Common myeloid progenitor, CD34-positive (primary cell): ENCODE data around the gene SERGEF.

Experiments
- CTCF ChIA-PET: fragments of 350-600 bp; sonication (Branson Sonifier 250); formaldehyde crosslinking; loops from one replicate; lab custom pipeline; 2021; ENCODE audit warnings: antibody characterized with exemption; lab: Charles Lee
- POLR2A ChIA-PET: fragments of 350-600 bp; sonication (Branson Sonifier 250); formaldehyde crosslinking; loops from one replicate; lab custom pipeline; 2021; ENCODE audit warnings: antibody characterized with exemption; lab: Charles Lee
- DNase-seq, 3 donors: peaks; one replicate each; pipeline versions ENCODE4 v3.0.0 to v3.0.0-alpha.2; 2013
- H3K27ac ChIP-seq, 2 experiments: 1 replicate in 1 of 2; 2 replicates in 1 of 2; pipeline ENCODE4 v1.7.0; 2013; ENCODE audit warnings: inconsistent platforms in 2 of 2, low read length in 2 of 2, mild to moderate bottlenecking in 2 of 2, low read depth in 1 of 2, moderate library complexity in 1 of 2; ENCODE audit not compliant: severe bottlenecking in 2 of 2, insufficient read depth in 1 of 2, poor library complexity in 1 of 2
- H3K27me3 ChIP-seq, 5 experiments: replicated peaks in 2 of 5; 1 replicate in 3 of 5; 2 replicates in 2 of 5; pipeline versions ENCODE4 v1.6.1 to v1.7.0; 2013; ENCODE audit warnings: low read length in 4 of 5, mild to moderate bottlenecking in 2 of 5, moderate library complexity in 2 of 5, inconsistent platforms in 1 of 5; ENCODE audit not compliant: insufficient read depth in 5 of 5, control insufficient read depth in 4 of 5
- H3K36me3 ChIP-seq, 4 experiments: 1 replicate in 2 of 4; 2 replicates in 2 of 4; pipeline versions ENCODE4 v1.6.1 to v1.7.0; 2013; ENCODE audit warnings: low read length in 3 of 4, control low read depth in 1 of 4, mild to moderate bottlenecking in 1 of 4; ENCODE audit not compliant: control insufficient read depth in 4 of 4, insufficient read depth in 4 of 4
- H3K4me1 ChIP-seq, 4 experiments: 1 replicate in 3 of 4; 2 replicates in 1 of 4; pipeline versions ENCODE4 v1.6.1 to v1.7.1; 2013; ENCODE audit warnings: low read length in 3 of 4, mild to moderate bottlenecking in 3 of 4, control low read depth in 1 of 4, inconsistent platforms in 1 of 4, moderate library complexity in 1 of 4; ENCODE audit not compliant: control insufficient read depth in 4 of 4, insufficient read depth in 4 of 4; ENCODE audit errors: control extremely low read depth in 1 of 4
- H3K4me3 ChIP-seq, 7 experiments: 1 replicate in 4 of 7; 2 replicates in 3 of 7; pipeline versions ENCODE4 v1.5.1 to v1.7.0; 2013; ENCODE audit warnings: mild to moderate bottlenecking in 7 of 7, low read length in 6 of 7, moderate library complexity in 6 of 7, inconsistent platforms in 2 of 7, low read depth in 2 of 7, control low read depth in 1 of 7; ENCODE audit not compliant: insufficient read depth in 4 of 7, control insufficient read depth in 1 of 7; ENCODE audit errors: extremely low read depth in 1 of 7
- H3K9me3 ChIP-seq, 5 experiments: 1 replicate in 4 of 5; 2 replicates in 1 of 5; pipeline versions ENCODE4 v1.6.1 to v1.7.1; 2013; ENCODE audit warnings: low read length in 4 of 5, mild to moderate bottlenecking in 2 of 5, inconsistent platforms in 1 of 5, low read depth in 1 of 5, moderate library complexity in 1 of 5; ENCODE audit not compliant: control insufficient read depth in 4 of 5, insufficient read depth in 2 of 5; ENCODE audit errors: control extremely low read depth in 1 of 5
- WGBS: methylation state at CpG from one replicate; pipeline ENCODE4 v1.1.5; 2013; ENCODE audit not compliant: insufficient coverage; 5-methylcytosine and 5-hydroxymethylcytosine counted together

SERGEF gene

GRCh38 chr11:17936790-17937189, 76.1 kb downstream of the SERGEF start:
- Histone ChIP-seq H3K4me1 (peaks cover 0 to 2% (median 0%) of the 10 kb centered on the region in 4 experiments), H3K9me3 (no peaks in the 10 kb centered on the region), H3K4me3 (no peak overlapping the region), H3K27ac (no peak overlapping the region), H3K27me3 (no peaks in the 10 kb centered on the region), H3K36me3 (peaks cover 0 to 13% (median 5%) of the 10 kb centered on the region in 4 experiments)
- DNase-seq, result no peak
- no CpG with 5 or more reads among the region's 1 CpG for WGBS
- POLR2A ChIA-PET, result no interaction called here
- CTCF ChIA-PET, result no interaction called here

GRCh38 chr11:17934194-17934593, 78.7 kb downstream of the SERGEF start:
- Histone ChIP-seq H3K27me3 (no peaks in the 10 kb centered on the region), H3K4me3 (no peak overlapping the region), H3K27ac (no peak overlapping the region), H3K9me3 (no peaks in the 10 kb centered on the region), H3K4me1 (peaks cover 0 to 2% (median 0%) of the 10 kb centered on the region in 4 experiments), H3K36me3 (peaks cover 0 to 14% (median 5%) of the 10 kb centered on the region in 4 experiments)
- no peak for DNase-seq
- no CpG with 5 or more reads among the region's 1 CpG for WGBS
- POLR2A ChIA-PET, result interaction anchor here (0.7 kb wide), 1 partner anchor 17 kb away, joined by 3 read pairs; no protein-coding TSS in a partner anchor
- CTCF ChIA-PET, result no interaction called here

GRCh38 chr11:17933708-17934107, 79.1 kb downstream of the SERGEF start:
- DNase-seq, result no peak
- no CpG with 5 or more reads among the region's 1 CpG for WGBS
- ChIA-PET CTCF (no interaction called here), POLR2A (interaction anchor here (0.7 kb wide), 1 partner anchor 16 kb away, joined by 3 read pairs; no protein-coding TSS in a partner anchor)
- no peak overlapping the region for H3K4me3 ChIP-seq
- no peaks in the 10 kb centered on the region for H3K9me3 ChIP-seq
- peaks cover 0 to 2% (median 0%) of the 10 kb centered on the region in 4 experiments for H3K4me1 ChIP-seq
- peaks cover 0 to 14% (median 5%) of the 10 kb centered on the region in 4 experiments for H3K36me3 ChIP-seq
- no peak overlapping the region for H3K27ac ChIP-seq
- H3K27me3 ChIP-seq, result no peaks in the 10 kb centered on the region

- no CpG with 5 or more reads among the region's 1 CpG for WGBS
- H3K9me3 ChIP-seq, result no peaks in the 10 kb centered on the region
- peaks cover 0 to 14% (median 6%) of the 10 kb centered on the region in 4 experiments for H3K36me3 ChIP-seq
- ChIA-PET CTCF (no interaction called here), POLR2A (no interaction called here)
- peaks cover 0 to 2% (median 0%) of the 10 kb centered on the region in 4 experiments for H3K4me1 ChIP-seq
- no peak overlapping the region for H3K27ac ChIP-seq
- DNase-seq, result no peak
- no peaks in the 10 kb centered on the region for H3K27me3 ChIP-seq
- H3K4me3 ChIP-seq, result no peak overlapping the region
Observed at GRCh38 chr11:17932472-17932871, 80.4 kb downstream of the SERGEF start.

- Histone ChIP-seq H3K4me1 (peaks cover 0 to under 1% (median 0%) of the 10 kb centered on the region in 4 experiments), H3K27me3 (no peaks in the 10 kb centered on the region), H3K36me3 (peaks cover 0 to 14% (median 6%) of the 10 kb centered on the region in 4 experiments), H3K9me3 (no peaks in the 10 kb centered on the region), H3K4me3 (no peak overlapping the region), H3K27ac (no peak overlapping the region)
- ChIA-PET CTCF (no interaction called here), POLR2A (no interaction called here)
- WGBS, result 100% methylated on average over 1 of the region's 1 CpG
- DNase-seq, result no peak
Observed at GRCh38 chr11:17931595-17931994, 81.3 kb downstream of the SERGEF start.

GRCh38 chr11:17930544-17931125, 82.2 kb downstream of the SERGEF start:
- WGBS, result 69% methylated on average over 3 of the region's 3 CpGs
- H3K27ac ChIP-seq, result no peak overlapping the region
- DNase-seq, result no peak
- POLR2A ChIA-PET, result no interaction called here
- CTCF ChIA-PET, result interaction anchor here (0.6 to 1.8 kb wide), 3 partner anchors 17 to 1096 kb away, joined by 3 to 4 read pairs (median 4); no protein-coding TSS in a partner anchor
- no peaks in the 10 kb centered on the region for H3K9me3 ChIP-seq
- no peaks in the 10 kb centered on the region for H3K4me1 ChIP-seq
- H3K36me3 ChIP-seq, result peaks cover 0 to 20% (median 7%) of the 10 kb centered on the region in 4 experiments
- H3K4me3 ChIP-seq, result no peak overlapping the region
- H3K27me3 ChIP-seq, result no peaks in the 10 kb centered on the region

- WGBS, result 93% methylated on average over 3 of the region's 3 CpGs
- DNase-seq, result no peak
- H3K4me3 ChIP-seq, result no peak overlapping the region
- ChIA-PET CTCF (interaction anchor here (1.8 kb wide), 1 partner anchor 26 kb away, joined by 4 read pairs; no protein-coding TSS in a partner anchor), POLR2A (no interaction called here)
- no peak overlapping the region for H3K27ac ChIP-seq
- H3K27me3 ChIP-seq, result no peaks in the 10 kb centered on the region
- peaks cover 0 to 22% (median 7%) of the 10 kb centered on the region in 4 experiments for H3K36me3 ChIP-seq
- no peaks in the 10 kb centered on the region for H3K4me1 ChIP-seq
- no peaks in the 10 kb centered on the region for H3K9me3 ChIP-seq
Observed at GRCh38 chr11:17929171-17929570, 83.7 kb downstream of the SERGEF start.
